B cell (primary cell): ENCODE results near the gene EML6. TPM values are rescaled to one million over a fixed set of nuclear protein-coding genes. Genes with fewer than 3 reads are reported as not detected.

ENCODE experiments used
- ATAC-seq: fragments of 200-7000 bp; cut with Tn5 transposase; one replicate; pipeline ENCODE4 v1.10.0; 2021; ENCODE audit warnings: low read depth, mild to moderate bottlenecking, moderate number of reproducible peaks, moderate library complexity
- CTCF ChIA-PET: fragments of 350-600 bp; sonication (Branson Sonifier 250); formaldehyde crosslinking; loops from one replicate; lab custom pipeline; 2021; ENCODE audit warnings: antibody characterized with exemption, inconsistent platforms; lab: Charles Lee
- POLR2A ChIA-PET: fragments of 350-600 bp; sonication (Branson Sonifier 250); formaldehyde crosslinking; loops from one replicate; lab custom pipeline; 2021; ENCODE audit warnings: antibody characterized with exemption; lab: Charles Lee
- DNase-seq: peaks from one replicate; pipeline ENCODE4 v3.0.0; 2013
- H2AFZ ChIP-seq: 2 replicates; pipeline ENCODE4 v1.6.1; 2012; ENCODE audit warnings: mild to moderate bottlenecking, low read depth, low read length; ENCODE audit not compliant: insufficient read depth, poor library complexity, severe bottlenecking
- H3K27ac ChIP-seq, 2 donors: 1 replicate in 1 of 2; 2 replicates in 1 of 2; pipeline ENCODE4 v1.5.1; 2012 to 2013; ENCODE audit warnings: low read length in 2 of 2, mild to moderate bottlenecking in 2 of 2, moderate library complexity in 1 of 2
- H3K27me3 ChIP-seq, 4 experiments: fragments of 200-600 bp in 1 of 4; sonication (generic) in 1 of 4; replicated peaks in 1 of 4; 1 replicate in 2 of 4; 2 replicates in 2 of 4; pipeline versions ENCODE4 v1.6.1 to v1.7.0; 2013 to 2016; ENCODE audit warnings: low read length in 3 of 4, mild to moderate bottlenecking in 2 of 4, mixed read lengths in 1 of 4, moderate library complexity in 1 of 4; ENCODE audit not compliant: insufficient read depth in 4 of 4, control insufficient read depth in 3 of 4; ENCODE audit errors: control extremely low read depth in 1 of 4
- H3K36me3 ChIP-seq, 2 experiments: replicated peaks in 1 of 2; 1 replicate in 1 of 2; 2 replicates in 1 of 2; pipeline versions ENCODE4 v1.6.1 to v1.7.1; 2013; ENCODE audit warnings: low read length in 1 of 2; ENCODE audit not compliant: insufficient read depth in 2 of 2, control insufficient read depth in 1 of 2; ENCODE audit errors: control extremely low read depth in 1 of 2, extremely low read depth in 1 of 2
- H3K4me1 ChIP-seq, 2 donors: fragments of 200-600 bp in 1 of 2; sonication (generic) in 1 of 2; 1 replicate in 1 of 2; 2 replicates in 1 of 2; pipeline versions ENCODE4 v1.5.1 to v1.6.1; 2013 to 2017; ENCODE audit warnings: low read length in 2 of 2; ENCODE audit not compliant: control insufficient read depth in 2 of 2, insufficient read depth in 2 of 2
- H3K4me2 ChIP-seq: replicated peaks from 2 replicates; pipeline ENCODE3; 2012; ENCODE audit warnings: mild to moderate bottlenecking, low read depth, low read length; ENCODE audit not compliant: poor library complexity, severe bottlenecking
- H3K4me3 ChIP-seq, 5 experiments: fragments of 200-600 bp in 1 of 5; sonication (generic) in 1 of 5; 1 replicate in 3 of 5; 2 replicates in 2 of 5; pipeline versions ENCODE4 v1.5.1 to v1.7.0; 2011 to 2016; ENCODE audit warnings: low read length in 4 of 5, mild to moderate bottlenecking in 4 of 5, low read depth in 2 of 5, control low read depth in 1 of 5, moderate library complexity in 1 of 5; ENCODE audit not compliant: insufficient read depth in 1 of 5; ENCODE audit errors: control extremely low read depth in 1 of 5, extremely low read depth in 1 of 5
- H3K79me2 ChIP-seq: fragments of 200-600 bp; sonication (generic); one replicate; pipeline ENCODE4 v1.6.0; 2016; ENCODE audit warnings: low read length; ENCODE audit not compliant: control insufficient read depth, insufficient read depth
- H3K9ac ChIP-seq: fragments of 200-600 bp; sonication (generic); 2 replicates; pipeline ENCODE4 v1.6.1; 2017; ENCODE audit warnings: mild to moderate bottlenecking, low read length, moderate library complexity
- H3K9me3 ChIP-seq, 3 donors: one replicate each; pipeline versions ENCODE4 v1.6.1 to v1.7.1; 2013; ENCODE audit warnings: low read length in 2 of 3; ENCODE audit not compliant: control insufficient read depth in 2 of 3, insufficient read depth in 1 of 3; ENCODE audit errors: control extremely low read depth in 1 of 3
- H4K20me1 ChIP-seq: 2 replicates; pipeline ENCODE4 v1.6.0; 2012; ENCODE audit warnings: mild to moderate bottlenecking, low read length; ENCODE audit not compliant: insufficient read depth, control insufficient read depth, poor library complexity, severe bottlenecking
- H3K27ac Mint-ChIP-seq: one replicate; pipeline ENCODE4 v1.8.0; 2021; ENCODE audit warnings: mixed read lengths
- H3K27me3 Mint-ChIP-seq: one replicate; pipeline ENCODE4 v1.8.0; 2021; ENCODE audit warnings: mixed read lengths
- H3K4me1 Mint-ChIP-seq: one replicate; pipeline ENCODE4 v1.8.0; 2021; ENCODE audit warnings: mixed read lengths
- H3K4me3 Mint-ChIP-seq: one replicate; pipeline ENCODE4 v1.8.0; 2021; ENCODE audit warnings: mixed read lengths
- H3K9me3 Mint-ChIP-seq: one replicate; pipeline ENCODE4 v1.8.0; 2022; ENCODE audit warnings: mixed read lengths; ENCODE audit not compliant: insufficient read depth
- EZH2 ChIP-seq: IDR thresholded peaks from 2 replicates; pipeline ENCODE4 v1.6.1; 2012; ENCODE audit warnings: borderline replicate concordance, low read depth, mild to moderate bottlenecking, moderate library complexity, low read length; ENCODE audit not compliant: insufficient read depth, poor library complexity, severe bottlenecking
- WGBS: methylation state at CpG from one replicate; pipeline ENCODE4 v1.1.5; 2013; ENCODE audit warnings: missing lambda C conversion rate; ENCODE audit not compliant: insufficient coverage; 5-methylcytosine and 5-hydroxymethylcytosine counted together
- intact Hi-C: fragments of 100-400 bp; cut with micrococcal nuclease; formaldehyde crosslinking; loops from one replicate; pipeline ENCODE4 v1.10.0; 2022
- polyA plus RNA-seq: library from polyadenylated mRNA; depleted of rRNA; stranded (reverse); fragments of >200 nt; gene quantifications from 2 replicates; pipeline ENCODE4 v1.2.3, GENCODE V29; 2012
- total RNA-seq, 2 donors: library from RNA; stranded (reverse); fragments of 120-200 nt in 1 of 2; gene quantifications; 1 replicate in 1 of 2; 2 replicates in 1 of 2; pipeline versions ENCODE4 v1.2.3 to v1.2.4, GENCODE V29; 2013 to 2022
- TF ChIP-seq, protein P1 (sequence below): fragments of 200-600 bp; IDR thresholded peaks from one replicate; pipeline ENCODE4 v1.8.0; 2022; ENCODE audit warnings: antibody characterized with exemption, mild to moderate bottlenecking

EML6 gene
- total and polyA plus RNA-seq, 2 donors (not counting 1 experiment from before 2014, with no cell fraction given) = 42.5 to 53.7 TPM

DNA sequence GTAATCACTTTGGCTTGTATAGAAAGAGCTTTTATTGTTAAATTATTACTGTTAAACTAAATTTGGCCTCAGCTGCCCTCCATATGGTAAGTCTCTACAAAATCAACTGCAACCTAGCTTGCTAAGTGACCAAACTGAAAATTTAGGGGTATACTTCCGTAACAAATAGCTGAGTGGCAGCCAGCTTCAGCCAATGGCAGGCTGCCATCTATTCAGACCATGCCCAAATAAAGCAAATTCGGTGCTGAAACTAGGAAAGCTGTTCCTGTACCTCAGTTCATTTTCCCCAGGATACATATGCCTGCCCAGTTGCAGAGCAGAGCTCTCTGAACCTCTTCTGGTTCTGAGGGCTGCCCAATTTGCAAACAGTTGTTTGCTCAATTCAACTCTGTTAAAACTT is 94.8 kb downstream of the EML6 start:
- Histone ChIP-seq H4K20me1 (no peaks in the 10 kb centered on the region), H3K27ac (no peak overlapping the region), H3K9me3 (peaks cover 0 to 1% (median 0%) of the 10 kb centered on the region in 3 donors), H2AFZ (no peak overlapping the region), H3K9ac (no peak overlapping the region), H3K27me3 (no peaks in the 10 kb centered on the region), H3K79me2 (no peaks in the 10 kb centered on the region), H3K4me3 (no peak overlapping the region), H3K4me1 (no peaks in the 10 kb centered on the region), H3K4me2 (no peak overlapping the region), H3K36me3 (no peaks in the 10 kb centered on the region)
- WGBS = 100% methylated on average over 1 of the region's 2 CpGs
- Mint-ChIP-seq H3K27me3 (no peaks in the 10 kb centered on the region), H3K27ac (no peak overlapping the region), H3K9me3 (no peaks in the 10 kb centered on the region), H3K4me1 (no peaks in the 10 kb centered on the region), H3K4me3 (no peak overlapping the region)
- TF ChIP-seq, protein P1, sequence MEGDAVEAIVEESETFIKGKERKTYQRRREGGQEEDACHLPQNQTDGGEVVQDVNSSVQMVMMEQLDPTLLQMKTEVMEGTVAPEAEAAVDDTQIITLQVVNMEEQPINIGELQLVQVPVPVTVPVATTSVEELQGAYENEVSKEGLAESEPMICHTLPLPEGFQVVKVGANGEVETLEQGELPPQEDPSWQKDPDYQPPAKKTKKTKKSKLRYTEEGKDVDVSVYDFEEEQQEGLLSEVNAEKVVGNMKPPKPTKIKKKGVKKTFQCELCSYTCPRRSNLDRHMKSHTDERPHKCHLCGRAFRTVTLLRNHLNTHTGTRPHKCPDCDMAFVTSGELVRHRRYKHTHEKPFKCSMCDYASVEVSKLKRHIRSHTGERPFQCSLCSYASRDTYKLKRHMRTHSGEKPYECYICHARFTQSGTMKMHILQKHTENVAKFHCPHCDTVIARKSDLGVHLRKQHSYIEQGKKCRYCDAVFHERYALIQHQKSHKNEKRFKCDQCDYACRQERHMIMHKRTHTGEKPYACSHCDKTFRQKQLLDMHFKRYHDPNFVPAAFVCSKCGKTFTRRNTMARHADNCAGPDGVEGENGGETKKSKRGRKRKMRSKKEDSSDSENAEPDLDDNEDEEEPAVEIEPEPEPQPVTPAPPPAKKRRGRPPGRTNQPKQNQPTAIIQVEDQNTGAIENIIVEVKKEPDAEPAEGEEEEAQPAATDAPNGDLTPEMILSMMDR = no peak
- no peak for TF ChIP-seq EZH2
- DNase-seq = no peak
- POLR2A ChIA-PET = no interaction called here
- CTCF ChIA-PET = interaction anchor here (1.0 to 1.5 kb wide), 2 partner anchors 8 to 11 kb away, joined by 3 to 5 read pairs; no protein-coding TSS in a partner anchor
- intact Hi-C loops = no loop called here
- no peak for ATAC-seq

DNA sequence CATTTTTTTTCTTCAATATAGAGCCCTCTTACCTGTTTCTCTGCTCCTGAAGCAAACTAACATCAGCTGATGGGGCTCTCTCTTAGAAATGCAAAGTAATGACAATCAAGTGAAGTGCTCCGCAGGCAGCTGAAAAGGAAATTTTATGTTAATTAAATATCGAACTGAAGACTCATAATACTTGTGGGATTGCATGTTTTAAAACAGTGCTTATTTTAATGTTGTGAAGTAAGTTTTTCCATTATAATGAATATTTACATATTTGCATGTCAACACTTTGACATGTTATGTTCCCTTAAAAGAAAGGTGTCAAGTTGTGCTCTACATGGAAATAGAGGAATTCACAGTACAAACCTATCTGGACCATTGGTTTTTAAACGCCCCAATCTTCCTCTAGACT is 97.1 kb downstream of the EML6 start:
- Histone ChIP-seq H3K27ac (no peak overlapping the region), H3K4me1 (no peaks in the 10 kb centered on the region), H3K9me3 (peaks cover 0 to 1% (median 0%) of the 10 kb centered on the region in 3 donors), H3K79me2 (no peaks in the 10 kb centered on the region), H3K9ac (no peak overlapping the region), H2AFZ (no peak overlapping the region), H3K4me2 (no peak overlapping the region), H4K20me1 (no peaks in the 10 kb centered on the region), H3K4me3 (no peak overlapping the region), H3K27me3 (no peaks in the 10 kb centered on the region), H3K36me3 (no peaks in the 10 kb centered on the region)
- no peak overlapping the region for H3K4me3 Mint-ChIP-seq
- DNase-seq = no peak
- no peaks in the 10 kb centered on the region for H3K9me3 Mint-ChIP-seq
- H3K27me3 Mint-ChIP-seq = no peaks in the 10 kb centered on the region
- WGBS = 100% methylated on average over 1 of the region's 3 CpGs
- no peak overlapping the region for H3K27ac Mint-ChIP-seq
- ChIA-PET CTCF (no interaction called here), POLR2A (no interaction called here)
- no peaks in the 10 kb centered on the region for H3K4me1 Mint-ChIP-seq
- intact Hi-C loops = no loop called here
- ATAC-seq = no peak
- TF ChIP-seq, protein P1 = no peak
- no peak for TF ChIP-seq EZH2
